ENCODE measurements around the gene TNFRSF9.
"Not testable (repeated sequence)": the region's sequence is repeated elsewhere in the genome, so short reads cannot be mapped to it uniquely, and the experiment has no call there.

The TNFRSF9 gene
- total RNA-seq: 0.11 to 437 (median 0.58) reads per million in 3 experiments

DNA sequence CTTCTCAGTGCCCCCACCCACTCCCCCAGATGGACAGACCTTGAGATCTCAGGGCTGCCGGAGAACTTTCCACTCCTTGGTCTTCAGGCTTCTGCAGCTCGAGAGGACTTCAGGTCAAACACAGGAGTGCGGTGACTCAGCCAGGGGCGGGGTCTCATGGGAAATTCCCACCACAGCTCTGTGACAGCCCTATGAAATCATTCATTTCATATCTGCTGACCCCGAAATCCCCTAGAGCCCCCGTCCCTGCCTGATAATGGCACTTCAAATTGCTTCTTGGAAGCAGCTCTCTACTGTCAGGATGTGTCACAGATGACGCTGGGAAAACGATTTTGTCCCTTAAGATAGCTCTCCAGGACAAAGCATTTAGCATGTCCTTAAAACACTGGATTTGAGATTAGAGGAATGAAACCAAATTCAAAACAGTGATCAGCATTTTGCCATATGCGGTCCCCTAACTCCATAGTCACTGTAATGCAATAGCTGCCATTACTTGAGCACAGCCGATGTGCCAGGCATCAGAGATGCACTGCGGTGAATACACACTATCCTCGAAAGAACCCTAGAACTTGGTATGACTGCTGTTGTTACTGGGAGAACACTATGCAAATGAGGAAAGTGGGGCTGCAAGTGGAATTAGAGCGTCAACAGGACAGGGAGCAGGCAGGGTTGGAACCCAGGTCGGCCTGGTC is at the start of gene TNFRSF9:
TSS of gene TNFRSF9 (minus strand) at position 95 of the 692 bp plus-strand sequence. CDS start 845 bp downstream, outside the sequence.
- peak; percentile 23 for DNase-seq

DNA sequence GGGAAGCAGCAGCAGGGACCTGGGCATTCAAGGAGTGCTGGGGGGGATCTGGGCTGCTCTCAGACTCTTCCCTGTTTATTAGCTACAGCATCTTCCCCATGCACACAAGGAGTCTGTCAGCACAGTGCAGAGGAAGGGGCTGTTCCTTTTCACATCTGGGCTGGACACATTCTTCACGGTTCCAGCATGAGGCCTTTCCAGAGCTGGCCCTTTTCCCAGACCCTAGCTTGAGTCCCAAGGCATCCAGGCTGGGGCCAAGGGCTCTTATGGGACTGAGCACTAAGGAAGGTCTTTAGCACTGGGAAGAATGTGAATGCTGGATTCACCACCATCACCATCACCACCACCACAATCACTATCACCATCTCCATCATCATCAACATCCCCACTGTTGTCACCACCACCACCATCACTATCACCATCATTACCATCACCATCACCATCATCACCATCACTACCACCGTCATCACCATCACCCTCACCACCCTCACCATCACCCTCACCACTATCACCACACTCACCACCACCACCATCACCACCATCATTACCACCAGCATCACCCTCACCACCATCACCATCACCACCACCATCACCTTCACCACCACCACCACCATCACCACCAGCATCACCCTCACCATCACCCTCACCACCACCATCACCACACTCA is 49.3 kb upstream of the TNFRSF9 start:
- DNase-seq: no peak

DNA sequence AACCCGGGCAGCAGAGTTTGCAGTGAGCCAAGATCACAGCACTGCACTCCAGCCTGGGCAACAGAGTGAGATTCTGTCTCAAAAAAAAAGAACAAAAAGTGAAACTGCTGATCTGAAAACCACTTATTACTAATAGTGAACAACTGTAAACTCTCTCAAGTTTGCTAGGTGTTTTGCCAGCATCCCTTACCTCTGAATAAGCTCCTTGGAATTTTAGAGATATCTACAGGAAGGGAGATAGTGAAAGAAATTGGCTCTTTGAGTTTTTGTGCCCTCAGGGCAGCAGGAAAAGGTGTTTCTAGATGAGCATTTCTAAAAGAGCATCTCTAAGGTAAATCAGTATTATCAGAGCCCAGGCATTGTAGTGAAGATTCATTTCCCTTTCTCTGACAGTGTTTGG is 47.9 kb upstream of the TNFRSF9 start:
- DNase-seq: no peak

DNA sequence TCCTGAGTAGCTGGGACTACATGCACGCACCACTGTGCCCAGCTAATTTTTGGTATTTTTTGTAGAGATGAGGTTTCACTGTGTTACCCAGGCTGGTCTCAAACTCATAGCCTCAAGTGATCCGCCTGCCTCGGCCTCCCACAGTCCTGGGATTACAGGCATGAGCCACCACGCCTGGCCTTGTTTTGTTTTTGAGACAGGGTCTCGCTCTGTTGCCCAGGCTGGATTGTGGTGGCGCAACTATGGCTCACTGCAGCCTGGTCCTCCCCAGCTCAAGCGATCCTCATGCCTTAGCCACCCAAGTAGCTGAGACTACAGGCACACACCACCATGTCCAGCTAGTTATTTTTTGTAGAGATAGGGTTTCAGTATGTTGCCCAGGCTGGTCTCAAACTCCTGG is 46.9 kb upstream of the TNFRSF9 start:
- no peak for DNase-seq

DNA sequence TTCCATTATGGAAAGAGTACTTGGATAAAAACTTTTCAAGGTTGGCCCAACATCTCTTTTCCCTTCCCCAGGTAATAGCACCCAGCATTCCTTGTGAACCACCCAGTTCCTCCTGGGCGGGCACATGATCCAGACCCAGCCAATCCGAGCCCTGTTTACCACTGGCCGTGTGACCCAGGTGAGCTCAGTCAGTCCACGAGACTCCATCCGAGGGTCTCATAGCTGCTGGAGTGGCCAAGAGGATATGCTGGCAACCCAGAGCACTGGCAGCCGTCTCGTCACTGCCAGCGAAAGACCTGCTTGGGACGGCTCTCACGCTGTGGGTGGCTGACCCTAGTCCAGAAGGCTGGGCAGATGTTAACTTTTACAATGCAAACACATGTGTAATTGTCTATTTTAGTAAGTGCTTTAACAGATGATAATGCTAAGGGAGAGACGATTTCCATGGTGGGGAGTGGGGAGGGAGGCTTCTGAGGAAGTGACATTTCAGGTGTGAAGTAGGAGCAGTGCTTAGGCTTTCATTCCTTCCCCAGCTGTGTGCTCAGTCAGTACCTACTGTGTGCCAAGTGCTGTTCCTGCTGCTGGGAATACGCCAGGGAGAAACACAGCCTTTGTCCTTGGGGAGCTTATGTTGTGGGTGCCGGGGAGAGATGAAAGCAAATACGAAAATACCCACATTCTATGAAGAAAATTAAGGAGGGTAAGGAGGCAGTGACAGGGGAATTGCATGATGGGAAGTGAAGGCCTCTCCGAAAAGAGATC is 45.4 kb upstream of the TNFRSF9 start:
- no peak for DNase-seq

DNA sequence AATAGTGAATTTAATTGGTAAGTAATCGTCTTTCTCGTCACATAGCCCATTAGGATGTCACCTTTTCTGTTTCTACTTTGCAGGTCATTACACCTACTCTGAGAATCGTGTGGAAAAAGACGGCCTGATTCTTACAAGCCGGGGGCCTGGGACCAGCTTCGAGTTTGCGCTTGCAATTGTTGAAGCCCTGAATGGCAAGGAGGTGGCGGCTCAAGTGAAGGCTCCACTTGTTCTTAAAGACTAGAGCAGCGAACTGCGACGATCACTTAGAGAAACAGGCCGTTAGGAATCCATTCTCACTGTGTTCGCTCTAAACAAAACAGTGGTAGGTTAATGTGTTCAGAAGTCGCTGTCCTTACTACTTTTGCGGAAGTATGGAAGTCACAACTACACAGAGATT is 44.2 kb upstream of the TNFRSF9 start:
- DNase-seq: no peak

DNA sequence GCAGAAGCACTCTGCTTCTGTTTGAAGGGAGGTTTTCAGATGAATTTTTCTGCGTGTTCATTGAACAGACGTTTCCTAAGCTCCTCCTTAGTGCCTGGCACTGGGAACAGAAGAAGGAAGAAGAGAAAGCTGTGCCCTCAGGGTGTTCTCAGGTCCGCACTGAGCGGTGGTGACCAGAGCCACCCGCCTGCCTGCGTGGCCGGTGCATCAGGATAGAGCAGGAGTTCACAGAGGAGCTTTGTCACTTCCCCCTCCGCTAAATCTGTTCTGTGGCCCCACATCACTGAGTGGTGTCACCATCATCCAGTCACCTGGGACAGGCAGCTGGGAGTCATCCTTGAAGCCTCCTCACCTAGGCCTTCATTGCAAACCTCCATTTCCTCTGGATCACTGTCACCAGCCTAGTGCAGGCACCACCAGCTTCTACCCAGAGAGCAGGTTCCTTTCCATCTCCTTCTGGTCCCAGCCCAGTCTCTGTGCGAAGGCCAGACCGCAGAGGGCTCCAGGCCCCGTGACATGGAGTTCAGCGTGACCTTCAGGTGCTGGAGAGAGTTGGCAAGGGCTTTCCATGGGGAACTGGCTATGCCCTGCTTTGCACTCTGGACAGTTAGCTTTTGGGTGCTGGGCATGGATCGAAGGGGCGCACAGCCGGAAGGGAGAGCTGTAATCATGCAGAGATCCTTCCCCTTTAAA is 42.6 kb upstream of the TNFRSF9 start:
- DNase-seq: no peak

DNA sequence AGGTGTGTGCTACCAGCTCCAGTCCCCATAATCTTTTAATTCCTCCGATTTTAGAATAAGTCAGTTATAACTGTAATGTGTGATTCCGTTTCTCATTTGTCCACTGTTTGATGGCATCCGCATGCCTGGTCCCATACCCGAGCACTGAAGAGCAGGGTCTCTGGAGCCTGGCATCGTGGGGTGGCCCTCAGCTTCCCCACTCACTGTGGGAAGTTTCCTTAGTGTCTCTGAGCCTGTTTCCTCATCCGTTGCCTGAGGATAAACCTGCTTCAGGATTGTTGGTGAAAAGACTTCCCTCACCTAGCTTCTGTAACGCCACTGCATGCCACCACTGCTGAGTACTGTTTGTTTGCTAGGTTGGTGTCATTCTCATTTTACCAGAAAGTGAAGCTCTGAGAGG is 40.3 kb upstream of the TNFRSF9 start:
- DNase-seq: no peak

DNA sequence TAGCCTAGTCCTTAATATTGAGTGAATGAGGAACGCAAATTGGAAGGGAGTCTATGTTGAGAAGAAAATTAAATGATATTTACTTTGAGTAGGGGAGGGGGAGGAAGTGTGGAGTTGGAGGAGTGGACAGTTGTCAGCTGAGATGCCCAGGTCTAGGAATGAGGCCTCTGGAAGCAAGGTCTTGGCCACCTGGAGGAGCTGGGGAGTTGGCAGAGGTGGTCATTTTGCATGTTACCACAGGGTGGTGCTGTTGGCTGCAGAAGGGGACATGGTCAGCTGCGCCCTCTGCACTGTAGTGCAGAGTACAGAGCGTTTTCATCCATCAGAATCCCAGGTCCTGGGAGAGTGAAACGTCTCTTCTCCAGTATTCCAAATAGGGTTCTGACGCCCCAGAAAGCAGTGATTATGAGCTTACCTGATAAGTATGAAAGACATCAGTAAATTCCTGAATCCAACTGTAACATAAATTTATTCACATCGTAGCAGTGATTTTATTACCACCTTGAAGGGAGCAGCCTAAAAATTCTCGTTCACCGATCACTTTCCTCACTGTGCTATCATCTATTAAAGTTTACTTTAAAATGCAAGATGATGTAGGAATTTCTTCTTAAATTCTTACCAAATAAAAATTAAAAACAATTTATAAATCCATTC is 34.7 kb upstream of the TNFRSF9 start:
- DNase-seq: no peak

DNA sequence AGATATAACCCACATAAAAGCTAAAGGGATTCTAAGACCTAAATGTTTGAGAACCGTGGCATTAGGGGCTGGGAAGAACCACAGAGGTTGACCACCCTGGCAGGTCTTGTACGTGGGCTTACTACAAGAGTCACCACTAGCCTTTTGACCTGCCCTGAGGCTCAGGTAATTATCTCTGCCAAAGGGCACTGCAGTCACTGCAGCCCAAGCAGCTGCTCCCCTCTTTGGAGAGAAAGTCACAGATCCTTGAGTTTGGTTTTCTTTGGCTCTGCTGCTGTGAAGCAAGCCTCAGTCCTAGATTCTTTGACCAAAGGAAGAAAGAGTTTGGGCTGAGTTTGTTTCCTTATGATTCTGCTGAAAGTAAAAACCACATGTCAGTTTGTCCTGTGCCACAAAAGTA is 32.4 kb upstream of the TNFRSF9 start:
- DNase-seq: no peak

DNA sequence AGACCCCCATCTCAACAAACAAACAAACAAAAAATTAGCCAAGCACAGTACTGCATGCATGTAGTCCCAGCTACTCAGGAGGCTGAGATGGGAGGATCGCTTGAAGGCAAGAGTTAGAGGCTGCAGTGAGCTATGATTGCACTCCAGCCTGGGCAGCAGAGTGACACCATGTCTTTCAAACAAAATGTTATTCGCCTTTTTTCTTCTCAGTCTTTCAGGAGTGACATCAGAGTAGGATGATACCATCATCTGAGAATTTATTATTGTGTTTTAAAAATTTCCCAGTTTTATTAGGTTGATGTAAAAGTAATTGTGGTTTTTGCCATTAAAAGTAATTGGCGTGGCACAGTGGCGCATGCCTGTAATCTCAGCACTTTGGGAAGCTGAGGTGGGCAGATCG is 31.6 kb upstream of the TNFRSF9 start:
- no peak for DNase-seq

DNA sequence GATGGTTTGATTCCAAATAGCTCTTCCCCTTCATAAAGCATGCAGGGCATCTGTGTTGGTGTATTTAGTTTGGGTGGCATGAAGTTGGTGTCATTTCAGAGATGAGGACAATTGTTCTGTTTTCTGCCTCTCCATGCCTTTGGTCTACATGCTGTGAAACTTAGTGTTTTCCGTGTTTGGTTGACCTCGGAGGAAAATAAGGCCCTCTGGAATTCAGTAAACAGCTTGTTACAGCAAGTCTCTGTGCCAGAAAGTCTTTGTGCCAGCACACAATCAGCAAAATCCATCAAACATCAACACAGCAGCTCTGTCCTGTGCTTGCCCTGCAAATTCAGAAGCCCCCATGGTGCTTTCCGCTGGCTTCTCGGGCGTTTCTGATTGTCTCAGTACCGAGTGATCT is 30.4 kb upstream of the TNFRSF9 start:
- DNase-seq: no peak

DNA sequence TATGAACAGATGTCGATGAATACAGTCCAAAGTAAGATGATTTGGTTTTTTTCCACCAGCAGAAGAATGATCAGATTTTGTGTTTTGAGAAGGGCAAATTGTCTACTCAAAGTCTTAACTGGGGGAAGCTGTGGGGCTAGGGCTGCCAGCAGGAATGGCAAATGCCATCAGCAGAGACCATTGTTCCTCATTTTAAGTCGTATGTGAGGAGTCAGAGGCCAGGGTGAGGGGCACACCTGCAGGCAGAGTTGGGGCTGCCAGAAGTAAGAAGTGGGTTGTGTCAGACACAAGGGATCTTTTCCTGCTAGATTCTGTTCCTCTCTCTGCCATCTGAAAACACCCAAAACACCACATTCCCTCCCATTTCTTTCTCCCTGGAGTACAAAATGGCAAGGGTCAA is 29.6 kb upstream of the TNFRSF9 start:
- no peak for DNase-seq

DNA sequence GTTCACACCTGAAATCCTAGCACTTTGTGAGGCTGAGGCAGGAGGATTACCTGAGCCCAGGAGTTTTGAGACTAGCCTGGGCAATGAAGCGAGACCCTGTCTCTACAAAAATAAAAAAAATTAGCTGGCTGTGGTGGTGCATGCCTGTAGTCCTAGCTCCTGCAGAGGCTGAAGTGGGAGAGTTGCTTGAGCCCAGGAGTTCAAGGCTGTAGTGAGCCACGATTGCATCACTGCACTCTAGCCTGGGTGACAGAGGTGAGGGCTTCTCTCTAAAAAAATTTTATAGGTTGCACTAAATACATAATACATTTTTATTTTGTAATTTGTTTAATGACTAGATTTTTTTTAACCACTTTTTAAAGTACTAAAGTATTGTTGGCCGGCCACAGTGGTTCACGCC is 27.0 kb upstream of the TNFRSF9 start:
- no peak for DNase-seq

DNA sequence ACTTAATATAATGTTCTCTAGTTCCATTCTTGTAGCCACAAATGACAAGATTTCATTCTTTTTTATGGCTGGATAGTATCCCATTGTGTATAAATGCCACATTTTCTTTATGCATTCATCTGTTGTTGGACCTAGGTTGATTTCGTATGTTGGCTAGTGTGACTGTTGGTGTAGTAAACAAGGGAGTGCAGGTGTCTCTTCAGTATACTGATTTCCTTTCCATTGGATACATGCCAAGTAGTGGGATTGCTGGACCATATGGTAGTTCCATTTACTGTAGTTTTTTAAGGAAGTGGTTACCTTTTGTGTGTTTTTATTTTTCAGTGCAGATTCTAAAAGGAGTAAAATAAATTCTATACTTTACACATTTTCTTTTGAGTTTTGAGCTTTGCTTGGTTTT is 26.6 kb upstream of the TNFRSF9 start:
- no peak for DNase-seq

DNA sequence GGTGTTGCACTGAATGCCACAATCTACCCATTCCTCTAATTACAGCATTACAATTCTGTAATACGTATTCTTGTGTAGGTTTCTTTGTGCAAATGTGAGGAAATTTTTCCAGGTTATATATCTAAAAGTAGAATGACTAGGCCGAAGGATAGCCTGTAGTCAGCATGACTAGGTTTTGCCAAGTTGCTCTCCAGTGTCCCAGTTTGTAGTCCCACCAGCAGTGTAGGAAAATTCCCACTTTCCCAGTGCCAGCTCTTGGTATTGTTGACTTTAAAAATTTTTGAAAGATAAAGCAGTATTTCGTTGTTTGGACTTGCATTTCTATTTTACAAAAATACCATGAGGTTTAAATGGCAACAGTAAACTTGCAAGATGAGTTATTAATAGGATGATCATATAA is 23.8 kb upstream of the TNFRSF9 start:
- DNase-seq: no peak

DNA sequence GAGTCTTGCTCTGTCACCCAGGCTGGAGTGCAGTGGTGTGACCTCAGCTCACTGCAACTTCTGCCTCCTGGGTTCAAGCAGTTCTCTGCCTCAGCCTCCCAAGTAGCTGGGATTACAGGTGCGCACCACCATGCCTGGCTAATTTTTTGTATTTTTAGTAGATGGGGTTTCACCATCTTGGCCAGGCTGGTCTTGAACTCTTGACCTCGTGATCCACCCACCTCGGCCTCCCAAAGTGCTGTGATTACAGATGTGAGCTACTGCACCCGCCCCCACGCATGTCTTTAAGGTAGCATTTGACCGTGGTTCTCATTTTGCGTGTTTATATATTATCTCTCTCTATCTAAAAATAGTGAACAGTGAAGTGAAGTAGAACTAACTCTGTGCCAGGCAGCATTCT is 23.2 kb upstream of the TNFRSF9 start:
- DNase-seq: not testable (repeated sequence)

DNA sequence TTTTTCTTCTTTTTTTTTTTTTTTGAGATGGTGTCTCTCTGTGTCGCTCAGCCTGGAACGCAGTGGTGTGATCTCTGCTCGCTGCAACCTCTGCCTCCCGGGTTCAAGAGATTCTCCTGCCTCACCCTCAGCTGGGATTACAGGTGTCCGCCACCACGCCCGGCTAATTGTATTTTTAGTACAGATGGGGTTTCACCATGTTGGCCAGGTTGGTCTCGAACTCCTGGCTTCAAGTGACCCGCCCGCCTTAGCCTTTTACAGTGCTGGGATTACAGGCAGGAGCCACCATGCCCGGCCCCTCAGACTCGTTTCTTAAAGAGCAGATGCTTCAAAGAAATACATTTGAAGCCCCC is 22.7 kb upstream of the TNFRSF9 start:
- not testable (repeated sequence) for DNase-seq

DNA sequence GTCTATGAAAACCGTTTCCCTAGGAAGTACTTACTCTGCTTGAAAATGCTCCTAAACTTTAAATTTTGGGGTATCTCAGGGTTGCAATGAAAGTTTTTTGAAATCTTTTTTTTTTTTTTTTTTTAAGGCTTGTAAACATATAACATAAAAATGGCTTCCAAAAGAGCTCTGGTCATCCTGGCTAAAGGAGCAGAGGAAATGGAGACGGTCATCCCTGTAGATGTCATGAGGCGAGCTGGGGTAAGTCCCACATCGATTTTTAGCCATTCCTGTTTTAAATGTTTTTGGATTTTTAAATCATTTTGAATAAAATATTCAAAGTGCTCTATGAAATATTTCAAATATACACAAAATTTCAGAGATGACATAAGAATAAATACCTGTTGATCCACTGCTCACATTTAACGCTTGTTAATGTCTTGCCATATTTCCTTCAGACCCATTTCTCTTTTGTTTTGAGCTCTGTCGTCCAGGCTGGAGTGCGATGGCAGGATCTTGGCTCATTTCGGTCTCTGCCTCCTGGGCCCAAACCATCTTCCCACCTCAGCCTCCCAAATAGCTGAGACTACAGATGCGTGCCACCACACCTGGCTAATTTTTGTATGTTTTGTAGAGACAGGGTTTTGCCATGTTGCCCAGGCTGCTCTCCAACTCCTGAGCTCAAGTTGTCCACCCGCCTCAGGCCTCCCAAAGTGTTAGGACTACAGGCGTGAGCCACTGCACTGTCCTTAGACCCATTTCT is 22.2 kb upstream of the TNFRSF9 start:
- DNase-seq: no peak

DNA sequence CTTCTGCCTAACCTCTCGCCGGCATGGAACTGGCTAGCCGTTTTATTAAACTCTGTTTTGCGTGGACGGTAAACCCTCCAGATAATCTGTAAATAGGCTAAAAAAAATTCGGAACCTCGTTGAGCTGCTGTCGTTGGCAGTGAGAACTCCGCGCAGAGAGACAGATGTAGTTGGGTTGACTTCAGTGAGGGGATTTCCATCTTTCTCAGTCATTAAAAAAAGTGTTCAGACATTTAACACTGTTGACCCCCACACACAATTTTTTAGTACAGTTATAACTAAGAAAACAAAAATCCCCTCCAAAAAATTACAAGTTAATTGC is 21.3 kb upstream of the TNFRSF9 start:
- DNase-seq: no peak

DNA sequence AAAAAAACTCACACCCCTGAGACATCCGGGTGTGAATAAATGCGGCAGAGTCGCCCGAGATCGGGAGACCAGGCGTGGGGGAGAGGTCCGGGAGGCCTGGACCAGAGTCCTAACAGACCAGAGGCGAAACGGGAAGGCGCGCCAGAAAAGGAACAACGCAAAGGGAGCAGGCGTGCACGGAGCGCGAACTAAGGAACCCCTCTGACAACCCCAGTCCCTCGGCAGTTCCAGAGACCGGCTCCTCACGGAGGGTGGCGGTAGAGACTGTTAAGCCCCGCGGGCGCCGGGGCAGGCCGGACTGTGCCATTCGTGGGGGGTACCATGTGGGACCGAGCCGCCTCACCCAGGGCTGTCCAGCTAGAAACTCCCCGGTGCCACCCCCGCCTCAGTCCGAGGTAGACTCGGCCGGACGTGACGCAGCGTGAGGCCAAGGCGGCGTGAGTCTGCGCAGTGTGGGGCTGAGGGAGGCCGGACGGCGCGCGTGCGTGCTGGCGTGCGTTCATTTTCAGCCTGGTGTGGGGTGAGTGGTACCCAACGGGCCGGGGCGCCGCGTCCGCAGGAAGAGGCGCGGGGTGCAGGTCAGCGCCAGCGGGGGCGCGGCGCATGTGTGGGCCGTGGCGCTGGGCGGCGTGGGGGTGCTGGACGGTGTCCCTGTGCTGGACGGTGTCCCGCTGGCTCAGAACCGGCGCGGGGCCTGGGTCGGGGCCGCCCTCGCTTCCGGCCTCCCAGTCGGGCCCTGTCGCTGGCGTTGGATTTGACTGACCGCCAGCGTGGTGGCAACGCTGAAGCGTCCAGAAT is 20.8 kb upstream of the TNFRSF9 start, which contains the start of gene PARK7:
TSS of gene PARK7 (plus strand) at position 496 of the 798 bp plus-strand sequence. CDS start 1,075 bp downstream, outside the sequence.
- peak; percentile 100 for DNase-seq

All from central memory CD4-positive, alpha-beta T cell (primary cell).